SK-N-SH treated with all-trans-retinoic acid at 6 μM for 48 hours (cell line): Measurements from ENCODE around the gene GAL3ST1.

ENCODE experiments used
- ATAC-seq: fragments of 200-7000 bp; cut with Tn5 transposase; 3 replicates; pipeline ENCODE4 v1.9.1; 2020; ENCODE audit warnings: mild to moderate bottlenecking, moderate library complexity
- ARNTL ChIP-seq: fragments of 450-650 bp; formaldehyde crosslinking; IDR thresholded peaks from 2 replicates; pipeline ENCODE4 v1.5.0; 2020; ENCODE audit warnings: low read depth, mild to moderate bottlenecking, moderate library complexity, borderline replicate concordance
- BACH2 ChIP-seq: fragments of 250-450 bp; sonication (Bioruptor Pico); IDR thresholded peaks from 2 replicates; pipeline ENCODE4 v1.9.0; 2021; ENCODE audit warnings: mild to moderate bottlenecking, borderline replicate concordance
- CSDC2 ChIP-seq: fragments of 250-450 bp; sonication (Bioruptor Pico); IDR thresholded peaks from 2 replicates; pipeline ENCODE4 v1.5.0; 2020; ENCODE audit warnings: mild to moderate bottlenecking, moderate library complexity
- ESRRG ChIP-seq: fragments of 250-450 bp; sonication (Bioruptor Pico); IDR thresholded peaks from 2 replicates; pipeline ENCODE4 v1.6.1; 2021; ENCODE audit warnings: mild to moderate bottlenecking
- GLIS3 ChIP-seq: fragments of 250-450 bp; sonication (Bioruptor Pico); IDR thresholded peaks from 2 replicates; pipeline ENCODE4 v1.5.0; 2020; ENCODE audit warnings: mild to moderate bottlenecking, moderate library complexity
- OSR1 ChIP-seq: fragments of 250-450 bp; sonication (Bioruptor Pico); IDR thresholded peaks from 2 replicates; pipeline ENCODE4 v1.8.0; 2022; ENCODE audit warnings: moderate library complexity, mild to moderate bottlenecking, inconsistent platforms
- PPARA ChIP-seq: fragments of 250-450 bp; sonication (Bioruptor Pico); IDR thresholded peaks from 2 replicates; pipeline ENCODE4 v1.5.0; 2020; ENCODE audit warnings: mild to moderate bottlenecking, borderline replicate concordance
- RARB ChIP-seq: fragments of 250-450 bp; sonication (Bioruptor Pico); IDR thresholded peaks from 2 replicates; pipeline ENCODE4 v1.8.0; 2021; ENCODE audit warnings: mild to moderate bottlenecking, moderate library complexity
- SNAI2 ChIP-seq: fragments of 250-450 bp; sonication (Bioruptor Pico); IDR thresholded peaks from 2 replicates; pipeline ENCODE4 v1.5.0; 2020; ENCODE audit warnings: mild to moderate bottlenecking, moderate library complexity
- TOX ChIP-seq: fragments of 250-450 bp; sonication (Bioruptor Pico); IDR thresholded peaks from 2 replicates; pipeline ENCODE4 v1.8.0; 2021; ENCODE audit warnings: mild to moderate bottlenecking, moderate library complexity, borderline replicate concordance
- TSHZ2 ChIP-seq: fragments of 250-450 bp; sonication (Bioruptor Pico); IDR thresholded peaks from 2 replicates; pipeline ENCODE4 v1.5.0; 2020; ENCODE audit warnings: mild to moderate bottlenecking, moderate library complexity
- ZC3H10 ChIP-seq: fragments of 250-450 bp; sonication (Bioruptor Pico); IDR thresholded peaks from 2 replicates; pipeline ENCODE4 v1.5.1; 2021; ENCODE audit warnings: mild to moderate bottlenecking, moderate library complexity
- ZFP3 ChIP-seq: fragments of 250-450 bp; sonication (Bioruptor Pico); IDR thresholded peaks from 2 replicates; pipeline ENCODE4 v1.5.0; 2020; ENCODE audit warnings: mild to moderate bottlenecking, moderate library complexity
- ZFP30 ChIP-seq: fragments of 450-650 bp; formaldehyde crosslinking; IDR thresholded peaks from 2 replicates; pipeline ENCODE4 v1.5.0; 2022; ENCODE audit warnings: mild to moderate bottlenecking, moderate library complexity
- ZNF565 ChIP-seq: fragments of 450-650 bp; formaldehyde crosslinking; conservative IDR thresholded peaks from 2 replicates; pipeline ENCODE4 v1.5.0; 2020; ENCODE audit warnings: low read depth, mild to moderate bottlenecking, moderate library complexity
- ZNF70 ChIP-seq: fragments of 450-650 bp; formaldehyde crosslinking; IDR thresholded peaks from 2 replicates; pipeline ENCODE4 v1.5.0; 2020; ENCODE audit warnings: mild to moderate bottlenecking, moderate library complexity
- ZNF8 ChIP-seq: fragments of 450-650 bp; formaldehyde crosslinking; IDR thresholded peaks from 2 replicates; pipeline ENCODE4 v1.5.0; 2020; ENCODE audit warnings: mild to moderate bottlenecking, moderate library complexity
- TF ChIP-seq, protein P1 (sequence below): fragments of 250-450 bp; sonication (Bioruptor Pico); IDR thresholded peaks from 2 replicates; pipeline ENCODE4 v1.8.0; 2021; ENCODE audit warnings: low read depth, mild to moderate bottlenecking, moderate library complexity, borderline replicate concordance
- TF ChIP-seq, protein P2 (sequence below): fragments of 250-450 bp; sonication (Bioruptor Pico); IDR thresholded peaks from 2 replicates; pipeline ENCODE4 v1.8.0; 2020; ENCODE audit warnings: mild to moderate bottlenecking, moderate library complexity, borderline replicate concordance
- TF ChIP-seq, protein P3 (sequence below): fragments of 250-450 bp; sonication (Bioruptor Pico); IDR thresholded peaks from 2 replicates; pipeline ENCODE4 v1.5.1; 2021; ENCODE audit warnings: mild to moderate bottlenecking, moderate library complexity

GAL3ST1 gene

GRCh38 chr22:30557243-30557642 lies 17.2 kb downstream of the GAL3ST1 start (continued):
- no peak for TF ChIP-seq ARNTL (CRISPR knock-in tag)
- no peak for TF ChIP-seq CSDC2 (CRISPR knock-in tag)
- TF ChIP-seq, protein P1, sequence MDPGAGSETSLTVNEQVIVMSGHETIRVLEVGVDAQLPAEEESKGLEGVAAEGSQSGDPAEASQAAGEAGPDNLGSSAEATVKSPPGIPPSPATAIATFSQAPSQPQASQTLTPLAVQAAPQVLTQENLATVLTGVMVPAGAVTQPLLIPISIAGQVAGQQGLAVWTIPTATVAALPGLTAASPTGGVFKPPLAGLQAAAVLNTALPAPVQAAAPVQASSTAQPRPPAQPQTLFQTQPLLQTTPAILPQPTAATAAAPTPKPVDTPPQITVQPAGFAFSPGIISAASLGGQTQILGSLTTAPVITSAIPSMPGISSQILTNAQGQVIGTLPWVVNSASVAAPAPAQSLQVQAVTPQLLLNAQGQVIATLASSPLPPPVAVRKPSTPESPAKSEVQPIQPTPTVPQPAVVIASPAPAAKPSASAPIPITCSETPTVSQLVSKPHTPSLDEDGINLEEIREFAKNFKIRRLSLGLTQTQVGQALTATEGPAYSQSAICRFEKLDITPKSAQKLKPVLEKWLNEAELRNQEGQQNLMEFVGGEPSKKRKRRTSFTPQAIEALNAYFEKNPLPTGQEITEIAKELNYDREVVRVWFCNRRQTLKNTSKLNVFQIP (CRISPR knock-in tag) = no peak

GRCh38 chr22:30556388-30556787 lies 18.1 kb downstream of the GAL3ST1 start:
- ATAC-seq = peak; percentile 33; the same call in 2 of the 3 replicates
- no peak for TF ChIP-seq ZFP30 (CRISPR knock-in tag)
- no peak for TF ChIP-seq PPARA (CRISPR knock-in tag)
- no peak for TF ChIP-seq ARNTL (CRISPR knock-in tag)
- no peak for TF ChIP-seq GLIS3 (CRISPR knock-in tag)
- no peak for TF ChIP-seq ZNF565 (CRISPR knock-in tag)
- TF ChIP-seq, protein P2, sequence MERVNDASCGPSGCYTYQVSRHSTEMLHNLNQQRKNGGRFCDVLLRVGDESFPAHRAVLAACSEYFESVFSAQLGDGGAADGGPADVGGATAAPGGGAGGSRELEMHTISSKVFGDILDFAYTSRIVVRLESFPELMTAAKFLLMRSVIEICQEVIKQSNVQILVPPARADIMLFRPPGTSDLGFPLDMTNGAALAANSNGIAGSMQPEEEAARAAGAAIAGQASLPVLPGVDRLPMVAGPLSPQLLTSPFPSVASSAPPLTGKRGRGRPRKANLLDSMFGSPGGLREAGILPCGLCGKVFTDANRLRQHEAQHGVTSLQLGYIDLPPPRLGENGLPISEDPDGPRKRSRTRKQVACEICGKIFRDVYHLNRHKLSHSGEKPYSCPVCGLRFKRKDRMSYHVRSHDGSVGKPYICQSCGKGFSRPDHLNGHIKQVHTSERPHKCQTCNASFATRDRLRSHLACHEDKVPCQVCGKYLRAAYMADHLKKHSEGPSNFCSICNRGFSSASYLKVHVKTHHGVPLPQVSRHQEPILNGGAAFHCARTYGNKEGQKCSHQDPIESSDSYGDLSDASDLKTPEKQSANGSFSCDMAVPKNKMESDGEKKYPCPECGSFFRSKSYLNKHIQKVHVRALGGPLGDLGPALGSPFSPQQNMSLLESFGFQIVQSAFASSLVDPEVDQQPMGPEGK (CRISPR knock-in tag) = no peak
- TF ChIP-seq ZFP3 (CRISPR knock-in tag) = no peak
- TF ChIP-seq ZC3H10 = no peak
- TF ChIP-seq ZNF8 (CRISPR knock-in tag) = no peak
- no peak for TF ChIP-seq TOX (CRISPR knock-in tag)
- TF ChIP-seq RARB (CRISPR knock-in tag) = no peak
- TF ChIP-seq TSHZ2 (CRISPR knock-in tag) = no peak
- TF ChIP-seq BACH2 (CRISPR knock-in tag) = no peak
- no peak for TF ChIP-seq ESRRG (CRISPR knock-in tag)
- TF ChIP-seq, protein P3, sequence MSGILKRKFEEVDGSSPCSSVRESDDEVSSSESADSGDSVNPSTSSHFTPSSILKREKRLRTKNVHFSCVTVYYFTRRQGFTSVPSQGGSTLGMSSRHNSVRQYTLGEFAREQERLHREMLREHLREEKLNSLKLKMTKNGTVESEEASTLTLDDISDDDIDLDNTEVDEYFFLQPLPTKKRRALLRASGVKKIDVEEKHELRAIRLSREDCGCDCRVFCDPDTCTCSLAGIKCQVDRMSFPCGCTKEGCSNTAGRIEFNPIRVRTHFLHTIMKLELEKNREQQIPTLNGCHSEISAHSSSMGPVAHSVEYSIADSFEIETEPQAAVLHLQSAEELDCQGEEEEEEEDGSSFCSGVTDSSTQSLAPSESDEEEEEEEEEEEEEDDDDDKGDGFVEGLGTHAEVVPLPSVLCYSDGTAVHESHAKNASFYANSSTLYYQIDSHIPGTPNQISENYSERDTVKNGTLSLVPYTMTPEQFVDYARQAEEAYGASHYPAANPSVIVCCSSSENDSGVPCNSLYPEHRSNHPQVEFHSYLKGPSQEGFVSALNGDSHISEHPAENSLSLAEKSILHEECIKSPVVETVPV (CRISPR knock-in tag) = no peak

GRCh38 chr22:30555282-30556210 lies 18.9 kb downstream of the GAL3ST1 start:
- TF ChIP-seq, protein P1 (CRISPR knock-in tag) = no peak
- ATAC-seq = no peak

GRCh38 chr22:30553971-30554370 lies 20.5 kb downstream of the GAL3ST1 start:
- ATAC-seq = no peak
- TF ChIP-seq BACH2 (CRISPR knock-in tag) = no peak
- no peak for TF ChIP-seq ZC3H10
- TF ChIP-seq, protein P3 (CRISPR knock-in tag) = no peak
- TF ChIP-seq OSR1 = no peak
- TF ChIP-seq PPARA (CRISPR knock-in tag) = no peak
- TF ChIP-seq ZNF70 (CRISPR knock-in tag) = no peak
- no peak for TF ChIP-seq TSHZ2 (CRISPR knock-in tag)
- no peak for TF ChIP-seq SNAI2 (CRISPR knock-in tag)
- TF ChIP-seq GLIS3 (CRISPR knock-in tag) = no peak
